ENCODE measurements around the gene VAV3. TPM values are rescaled to one million over a fixed set of nuclear protein-coding genes. Genes with fewer than 3 reads are reported as not detected.
"Not testable (repeated sequence)": the region's sequence is repeated elsewhere in the genome, so short reads cannot be mapped to it uniquely, and the experiment has no call there.

VAV3 gene
- total RNA-seq, 4 donors from 2014 or later = 0.33 to 12.1 (median 0.47) TPM

DNA sequence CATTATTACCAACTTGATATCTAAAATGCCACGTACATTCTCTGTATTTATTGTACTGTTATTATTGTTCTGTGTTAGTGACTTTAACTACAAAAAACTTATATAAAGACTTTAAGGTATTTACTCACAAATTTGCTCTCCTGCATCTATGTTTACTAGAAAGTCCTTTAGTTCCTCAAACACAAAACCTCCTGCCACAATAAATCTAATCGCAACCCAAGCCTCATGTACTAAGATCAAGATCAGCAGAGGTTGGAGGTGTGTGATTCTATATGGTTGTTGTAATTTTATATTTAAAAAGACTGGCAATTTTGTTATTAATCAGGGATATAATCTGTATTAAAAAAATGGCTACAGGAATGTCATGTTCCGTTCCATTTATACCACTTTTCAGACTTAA lies 68.6 kb downstream of the VAV3 start:
- ATAC-seq (no peak), DNase-seq (no peak)
- H3K27me3 ChIP-seq = no peaks in the 10 kb centered on the region
- H3K4me3 ChIP-seq = no peak overlapping the region
- TF ChIP-seq, protein P1, sequence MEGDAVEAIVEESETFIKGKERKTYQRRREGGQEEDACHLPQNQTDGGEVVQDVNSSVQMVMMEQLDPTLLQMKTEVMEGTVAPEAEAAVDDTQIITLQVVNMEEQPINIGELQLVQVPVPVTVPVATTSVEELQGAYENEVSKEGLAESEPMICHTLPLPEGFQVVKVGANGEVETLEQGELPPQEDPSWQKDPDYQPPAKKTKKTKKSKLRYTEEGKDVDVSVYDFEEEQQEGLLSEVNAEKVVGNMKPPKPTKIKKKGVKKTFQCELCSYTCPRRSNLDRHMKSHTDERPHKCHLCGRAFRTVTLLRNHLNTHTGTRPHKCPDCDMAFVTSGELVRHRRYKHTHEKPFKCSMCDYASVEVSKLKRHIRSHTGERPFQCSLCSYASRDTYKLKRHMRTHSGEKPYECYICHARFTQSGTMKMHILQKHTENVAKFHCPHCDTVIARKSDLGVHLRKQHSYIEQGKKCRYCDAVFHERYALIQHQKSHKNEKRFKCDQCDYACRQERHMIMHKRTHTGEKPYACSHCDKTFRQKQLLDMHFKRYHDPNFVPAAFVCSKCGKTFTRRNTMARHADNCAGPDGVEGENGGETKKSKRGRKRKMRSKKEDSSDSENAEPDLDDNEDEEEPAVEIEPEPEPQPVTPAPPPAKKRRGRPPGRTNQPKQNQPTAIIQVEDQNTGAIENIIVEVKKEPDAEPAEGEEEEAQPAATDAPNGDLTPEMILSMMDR (IDR thresholded peaks at IDR 0.05 in 4 of 5, conservative IDR thresholded peaks at IDR 0.05 in 1 of 5) = no peak
- no peak for TF ChIP-seq POLR2A (IDR thresholded peaks at IDR 0.05)
- in situ Hi-C loops (cut with MboI; ENCODE audit: low sequenced_read_pairs in 4 of 4) = no loop called here
- H3K4me1 ChIP-seq = no peaks in the 10 kb centered on the region
- intact Hi-C loops (cut with DNase I; ENCODE audit: low total_unique reads) = no loop called here
- no peak overlapping the region for H3K27ac ChIP-seq
- no peaks in the 10 kb centered on the region for H3K36me3 ChIP-seq
- no peaks in the 10 kb centered on the region for H3K9me3 ChIP-seq

DNA sequence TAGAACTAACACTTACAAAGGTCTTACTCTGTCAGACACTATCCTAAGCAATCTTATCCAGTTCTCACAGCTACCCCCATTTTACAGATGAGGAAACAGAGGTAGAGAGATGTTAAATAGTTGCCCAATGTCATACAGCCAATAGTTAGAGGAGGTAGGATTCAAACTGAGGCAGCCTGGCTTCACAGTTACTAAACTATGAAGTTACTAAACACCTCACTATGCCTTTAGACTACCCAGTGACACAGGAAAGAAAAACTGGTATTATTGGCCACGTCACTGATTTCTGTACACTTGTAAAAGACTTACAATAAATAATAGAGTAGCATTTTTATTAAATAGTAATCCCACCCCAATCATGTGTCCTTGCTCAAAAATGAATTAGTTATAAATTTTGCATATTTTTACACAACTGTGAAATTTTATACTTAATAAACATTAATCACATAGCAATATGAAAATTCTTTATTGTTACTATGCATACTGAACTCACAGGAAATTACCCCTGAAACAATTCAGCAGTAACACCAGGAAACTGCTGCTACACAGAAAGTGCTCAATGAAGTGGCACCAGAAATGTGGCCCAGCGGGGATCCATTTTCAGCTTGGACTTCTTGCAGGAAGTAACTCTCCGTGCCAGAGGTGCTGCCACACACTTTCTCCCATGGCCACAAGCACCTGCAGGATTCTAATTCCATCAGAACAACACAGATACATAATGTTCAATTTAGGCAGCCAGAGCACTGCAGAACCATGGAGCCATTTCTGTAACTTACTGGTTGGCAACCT lies 69.4 kb downstream of the VAV3 start:
- H3K27me3 ChIP-seq = no peaks in the 10 kb centered on the region
- H3K9me3 ChIP-seq = no peaks in the 10 kb centered on the region
- intact Hi-C loops (cut with DNase I; ENCODE audit: low total_unique reads) = no loop called here
- TF ChIP-seq, protein P1 (IDR thresholded peaks at IDR 0.05 in 4 of 5, conservative IDR thresholded peaks at IDR 0.05 in 1 of 5) = no peak
- no peak for TF ChIP-seq POLR2A (IDR thresholded peaks at IDR 0.05)
- in situ Hi-C loops (cut with MboI; ENCODE audit: low sequenced_read_pairs in 4 of 4) = no loop called here
- no peaks in the 10 kb centered on the region for H3K36me3 ChIP-seq
- H3K4me1 ChIP-seq = no peaks in the 10 kb centered on the region
- no peak overlapping the region for H3K4me3 ChIP-seq
- DNase-seq (no peak), ATAC-seq (no peak)
- no peak overlapping the region for H3K27ac ChIP-seq

DNA sequence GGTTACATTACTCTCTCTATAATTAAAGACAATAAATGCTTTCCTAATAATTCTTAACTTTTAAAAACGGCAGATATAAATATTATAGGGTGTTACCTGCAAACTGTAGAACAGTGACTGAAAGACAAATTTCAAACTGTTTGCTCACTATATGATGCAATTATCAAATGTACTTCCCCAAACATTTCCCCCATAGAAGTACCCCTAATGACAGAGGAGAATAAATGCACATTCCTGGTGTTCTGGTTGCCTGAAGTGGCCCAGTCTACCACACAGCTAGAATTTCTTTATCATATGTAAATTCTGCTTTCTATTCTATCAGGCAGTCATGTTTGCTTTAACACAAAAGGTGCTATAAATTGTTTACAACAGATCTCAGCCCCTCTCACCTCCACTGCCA lies 70.4 kb downstream of the VAV3 start:
- TF ChIP-seq POLR2A (IDR thresholded peaks at IDR 0.05) = no peak
- TF ChIP-seq, protein P1 (IDR thresholded peaks at IDR 0.05 in 4 of 5, conservative IDR thresholded peaks at IDR 0.05 in 1 of 5) = no peak
- in situ Hi-C loops (cut with MboI; ENCODE audit: low sequenced_read_pairs in 4 of 4) (no loop called here), intact Hi-C loops (cut with DNase I; ENCODE audit: low total_unique reads) (no loop called here)
- ATAC-seq (no peak), DNase-seq (no peak)
- Histone ChIP-seq H3K27me3 (no peaks in the 10 kb centered on the region), H3K27ac (no peak overlapping the region), H3K4me3 (no peak overlapping the region), H3K36me3 (no peaks in the 10 kb centered on the region), H3K9me3 (no peaks in the 10 kb centered on the region), H3K4me1 (no peaks in the 10 kb centered on the region)

DNA sequence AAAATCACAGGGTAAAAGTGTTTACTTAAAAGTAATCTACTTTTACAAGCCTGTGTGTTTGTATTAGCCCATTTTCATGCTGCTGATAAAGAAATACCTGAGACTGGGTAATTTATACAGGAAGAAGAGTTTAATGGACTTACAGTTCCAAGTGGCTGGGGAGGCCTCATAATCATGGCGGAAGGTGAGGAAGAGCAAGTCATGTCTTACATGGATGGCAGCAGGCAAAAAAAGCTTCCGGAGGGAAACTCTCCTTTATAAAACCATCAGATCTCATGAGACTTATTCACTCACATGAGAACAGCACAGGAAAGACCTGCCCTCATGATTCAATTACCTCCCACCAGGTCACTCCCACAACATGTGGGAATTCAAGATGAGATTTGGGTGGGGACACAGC lies 71.6 kb downstream of the VAV3 start:
- intact Hi-C loops (cut with DNase I; ENCODE audit: low total_unique reads); DNase-seq; in situ Hi-C loops (cut with MboI; ENCODE audit: low sequenced_read_pairs in 4 of 4): not testable (repeated sequence)

DNA sequence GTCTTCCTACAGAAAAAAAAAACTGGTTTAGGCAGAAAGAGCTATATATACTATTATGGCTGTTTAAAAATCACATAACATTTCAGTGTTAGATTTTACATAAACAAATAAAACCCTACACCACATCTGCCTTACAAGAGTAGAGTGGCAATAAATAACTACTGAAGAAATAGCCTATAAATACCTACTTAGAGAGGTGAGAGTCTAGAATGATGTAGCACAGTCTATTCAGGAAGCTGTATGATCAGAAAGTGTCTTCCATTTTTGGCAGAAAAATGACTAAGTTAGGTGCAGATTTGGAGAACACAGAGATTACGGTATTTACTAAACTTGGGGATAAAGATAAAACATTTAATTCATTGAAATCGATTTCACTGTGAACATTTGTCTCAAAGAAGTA lies 75.5 kb downstream of the VAV3 start:
- TF ChIP-seq, protein P1 (IDR thresholded peaks at IDR 0.05 in 4 of 5, conservative IDR thresholded peaks at IDR 0.05 in 1 of 5) = no peak
- TF ChIP-seq POLR2A (IDR thresholded peaks at IDR 0.05) = no peak
- intact Hi-C loops (cut with DNase I; ENCODE audit: low total_unique reads) (no loop called here), in situ Hi-C loops (cut with MboI; ENCODE audit: low sequenced_read_pairs in 4 of 4) (no loop called here)
- Histone ChIP-seq H3K4me3 (no peak overlapping the region), H3K4me1 (no peaks in the 10 kb centered on the region), H3K27ac (no peak overlapping the region), H3K27me3 (no peaks in the 10 kb centered on the region), H3K36me3 (no peaks in the 10 kb centered on the region), H3K9me3 (no peaks in the 10 kb centered on the region)
- DNase-seq (no peak), ATAC-seq (no peak)

More for the DNA sequence above, 71.6 kb downstream of the VAV3 start:
- not testable (repeated sequence) for H3K36me3 ChIP-seq, ATAC-seq, H3K27ac ChIP-seq, H3K9me3 ChIP-seq, H3K4me1 ChIP-seq, H3K27me3 ChIP-seq, H3K4me3 ChIP-seq

Data from gastrocnemius medialis (tissue), 4 donors.